ENCODE results near the gene SPATA3. TPM values are rescaled to one million over a fixed set of nuclear protein-coding genes. Genes with fewer than 3 reads are reported as not detected.

The SPATA3 gene
- total and polyA plus RNA-seq, 2 of the 8 experiments (the other 6 are each of a cell fraction or from before 2014, with no cell fraction given), result not detected

DNA sequence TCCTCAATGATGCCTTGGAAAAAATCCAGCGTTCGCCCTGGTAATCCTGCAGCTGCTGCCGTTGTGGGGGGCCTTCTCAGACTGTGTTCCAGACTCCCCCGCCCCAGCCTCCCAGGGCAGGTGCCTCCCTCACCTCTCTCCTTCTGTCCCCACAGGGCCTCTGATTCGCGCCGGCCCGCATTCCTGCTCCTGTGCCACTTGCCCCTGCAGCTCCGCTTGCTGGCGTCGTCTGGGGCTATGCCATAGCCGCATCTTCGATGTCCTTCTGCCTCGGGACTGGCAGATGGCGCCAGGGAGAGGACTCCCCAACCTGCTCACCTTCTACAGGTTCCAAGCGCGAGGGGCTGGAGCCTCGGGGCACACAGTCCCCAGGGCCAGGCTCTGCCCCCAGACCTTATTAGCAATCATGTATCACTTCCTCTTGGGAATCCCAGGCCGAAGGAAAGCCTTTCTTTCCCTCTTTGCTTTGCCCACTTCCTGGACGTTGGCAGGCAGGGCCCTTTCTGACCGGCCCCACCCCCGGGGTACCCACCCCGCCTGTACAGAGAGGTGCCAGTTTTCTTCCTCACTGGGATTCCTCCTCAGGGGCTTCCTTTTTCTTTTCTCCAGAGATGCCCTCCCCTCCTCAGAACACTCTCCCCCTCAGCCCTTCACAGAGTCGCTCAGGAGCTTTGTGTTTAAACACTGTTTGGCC is 4.4 kb downstream of the SPATA3 start (continued):
- TF ChIP-seq, protein P1, sequence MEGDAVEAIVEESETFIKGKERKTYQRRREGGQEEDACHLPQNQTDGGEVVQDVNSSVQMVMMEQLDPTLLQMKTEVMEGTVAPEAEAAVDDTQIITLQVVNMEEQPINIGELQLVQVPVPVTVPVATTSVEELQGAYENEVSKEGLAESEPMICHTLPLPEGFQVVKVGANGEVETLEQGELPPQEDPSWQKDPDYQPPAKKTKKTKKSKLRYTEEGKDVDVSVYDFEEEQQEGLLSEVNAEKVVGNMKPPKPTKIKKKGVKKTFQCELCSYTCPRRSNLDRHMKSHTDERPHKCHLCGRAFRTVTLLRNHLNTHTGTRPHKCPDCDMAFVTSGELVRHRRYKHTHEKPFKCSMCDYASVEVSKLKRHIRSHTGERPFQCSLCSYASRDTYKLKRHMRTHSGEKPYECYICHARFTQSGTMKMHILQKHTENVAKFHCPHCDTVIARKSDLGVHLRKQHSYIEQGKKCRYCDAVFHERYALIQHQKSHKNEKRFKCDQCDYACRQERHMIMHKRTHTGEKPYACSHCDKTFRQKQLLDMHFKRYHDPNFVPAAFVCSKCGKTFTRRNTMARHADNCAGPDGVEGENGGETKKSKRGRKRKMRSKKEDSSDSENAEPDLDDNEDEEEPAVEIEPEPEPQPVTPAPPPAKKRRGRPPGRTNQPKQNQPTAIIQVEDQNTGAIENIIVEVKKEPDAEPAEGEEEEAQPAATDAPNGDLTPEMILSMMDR (IDR thresholded peaks at IDR 0.05; ENCODE audit: control extremely low read depth in 1 of 3, insufficient read depth in 1 of 3, low read depth in 1 of 3, low read length in 3 of 3), result peak; percentile 67 to 80 (median 69)
- TF ChIP-seq HDAC2 (IDR thresholded peaks at IDR 0.05; ENCODE audit: borderline replicate concordance in 1 of 2, low read depth in 2 of 2, low read length in 2 of 2) (no peak), PHF8 (conservative IDR thresholded peaks at IDR 0.05; ENCODE audit: low read depth, low read length) (no peak), BACH1 (IDR thresholded peaks at IDR 0.05; ENCODE audit: low read length) (no peak), CHD1 (IDR thresholded peaks at IDR 0.05; ENCODE audit: low read depth, low read length) (no peak), JUND (IDR thresholded peaks at IDR 0.05; ENCODE audit: low read length) (no peak), YY1 (IDR thresholded peaks at IDR 0.05; ENCODE audit: low read depth, low read length) (no peak), FOSL1 (IDR thresholded peaks at IDR 0.05; ENCODE audit: insufficient read depth, low read depth, low read length) (no peak), SIRT6 (IDR thresholded peaks at IDR 0.05; ENCODE audit: low read length) (no peak), GTF2F1 (IDR thresholded peaks at IDR 0.05; ENCODE audit: borderline replicate concordance, low read depth, low read length) (no peak), BCL11A (IDR thresholded peaks at IDR 0.05; ENCODE audit: low read depth in 2 of 2, low read length in 2 of 2) (no peak), BRCA1 (IDR thresholded peaks at IDR 0.05; ENCODE audit: low read depth, low read length) (no peak), TEAD4 (IDR thresholded peaks at IDR 0.05; ENCODE audit: low read depth, low read length) (peak; percentile 84), SP1 (IDR thresholded peaks at IDR 0.05; ENCODE audit: low read depth, low read length) (no peak), KDM1A (IDR thresholded peaks at IDR 0.05; ENCODE audit: borderline replicate concordance, low read length) (no peak), HDAC6 (IDR thresholded peaks at IDR 0.05; ENCODE audit: low read depth, low read length) (no peak), TAF7 (optimal IDR thresholded peaks at IDR 0.05; ENCODE audit: borderline replicate concordance, low read depth, low read length) (no peak), RNF2 (IDR thresholded peaks at IDR 0.05; ENCODE audit: borderline replicate concordance, low read depth, low read length, missing control alignments, poor library complexity, severe bottlenecking) (no peak)
- TF ChIP-seq, protein P2, sequence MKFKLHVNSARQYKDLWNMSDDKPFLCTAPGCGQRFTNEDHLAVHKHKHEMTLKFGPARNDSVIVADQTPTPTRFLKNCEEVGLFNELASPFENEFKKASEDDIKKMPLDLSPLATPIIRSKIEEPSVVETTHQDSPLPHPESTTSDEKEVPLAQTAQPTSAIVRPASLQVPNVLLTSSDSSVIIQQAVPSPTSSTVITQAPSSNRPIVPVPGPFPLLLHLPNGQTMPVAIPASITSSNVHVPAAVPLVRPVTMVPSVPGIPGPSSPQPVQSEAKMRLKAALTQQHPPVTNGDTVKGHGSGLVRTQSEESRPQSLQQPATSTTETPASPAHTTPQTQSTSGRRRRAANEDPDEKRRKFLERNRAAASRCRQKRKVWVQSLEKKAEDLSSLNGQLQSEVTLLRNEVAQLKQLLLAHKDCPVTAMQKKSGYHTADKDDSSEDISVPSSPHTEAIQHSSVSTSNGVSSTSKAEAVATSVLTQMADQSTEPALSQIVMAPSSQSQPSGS (IDR thresholded peaks at IDR 0.05; ENCODE audit: low read length), result no peak
- TF ChIP-seq, protein P3, sequence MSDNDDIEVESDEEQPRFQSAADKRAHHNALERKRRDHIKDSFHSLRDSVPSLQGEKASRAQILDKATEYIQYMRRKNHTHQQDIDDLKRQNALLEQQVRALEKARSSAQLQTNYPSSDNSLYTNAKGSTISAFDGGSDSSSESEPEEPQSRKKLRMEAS (IDR thresholded peaks at IDR 0.05), result peak; percentile 88
